T-helper 2 cell treated with Interferon-gamma antibody and Interleukin-4, amounts not matched to agents 5 μg/mL and 100 μg/mL, for 36 hours (primary cell): ENCODE data around the gene COL16A1.

ENCODE experiments used
- DNase-seq: peaks from one replicate; pipeline ENCODE4 v3.0.0; 2021; ENCODE audit warnings: low spot score
- H3K27ac Mint-ChIP-seq: one replicate; pipeline ENCODE4 v1.8.0; 2021; ENCODE audit warnings: mild to moderate bottlenecking, mixed read lengths
- H3K27me3 Mint-ChIP-seq: one replicate; pipeline ENCODE4 v1.8.0; 2021; ENCODE audit warnings: low read depth, mixed read lengths
- H3K36me3 Mint-ChIP-seq: one replicate; pipeline ENCODE4 v1.8.0; 2021; ENCODE audit warnings: low read depth, mixed read lengths
- H3K4me1 Mint-ChIP-seq: one replicate; pipeline ENCODE4 v1.8.0; 2021; ENCODE audit warnings: low read depth, mixed read lengths
- H3K4me3 Mint-ChIP-seq: one replicate; pipeline ENCODE4 v1.8.0; 2022; ENCODE audit warnings: mild to moderate bottlenecking, moderate library complexity, mixed read lengths
- H3K9me3 Mint-ChIP-seq: one replicate; pipeline ENCODE4 v1.8.0; 2021; ENCODE audit warnings: mixed read lengths

COL16A1 gene

GRCh38 chr1:31703431-31704270, at the start of gene COL16A1:
TSS of gene COL16A1 (minus strand) at chr1:31704017. CDS start at chr1:31702193, 1,824 bp downstream.
- Mint-ChIP-seq H3K4me1 (peaks cover 27% of the 10 kb centered on the region), H3K9me3 (no peaks in the 10 kb centered on the region), H3K36me3 (no peaks in the 10 kb centered on the region), H3K4me3 (peak within 1 kb of the TSS; percentile 8), H3K27me3 (peaks cover 25% of the 10 kb centered on the region), H3K27ac (no peak within 1 kb of the TSS)
- DNase-seq: no peak

- Mint-ChIP-seq H3K27ac (no peak overlapping the region), H3K4me3 (no peak overlapping the region), H3K27me3 (peaks cover 6% of the 10 kb centered on the region), H3K36me3 (no peaks in the 10 kb centered on the region), H3K9me3 (no peaks in the 10 kb centered on the region), H3K4me1 (peaks cover 9% of the 10 kb centered on the region)
- DNase-seq: no peak
Measured at GRCh38 chr1:31752952-31753475, 49.2 kb upstream of the COL16A1 start.

DNA sequence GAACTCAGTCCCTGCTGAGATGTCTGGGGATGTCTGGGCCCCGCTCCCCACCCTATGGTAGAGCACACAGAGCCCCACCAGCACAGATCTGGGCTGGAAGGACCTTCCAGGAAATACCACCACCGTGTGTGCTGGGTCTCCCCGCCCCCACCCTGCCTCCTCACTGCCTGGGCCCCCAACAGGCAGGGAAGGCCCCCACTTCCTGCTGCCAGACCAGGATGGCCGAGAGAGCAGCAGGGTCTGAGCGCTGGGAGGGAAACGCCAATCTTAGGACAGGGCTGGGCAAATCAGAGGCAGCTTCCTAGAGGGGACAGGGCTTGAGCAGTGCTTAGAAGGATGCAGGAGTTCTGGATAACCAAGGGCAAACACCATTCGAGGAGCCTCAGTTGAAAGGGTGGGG, 48.4 kb upstream of the COL16A1 start:
- H3K4me1 Mint-ChIP-seq: peaks cover 9% of the 10 kb centered on the region
- no peak for DNase-seq
- H3K36me3 Mint-ChIP-seq: no peaks in the 10 kb centered on the region
- H3K27me3 Mint-ChIP-seq: peaks cover 6% of the 10 kb centered on the region
- no peaks in the 10 kb centered on the region for H3K9me3 Mint-ChIP-seq
- no peak overlapping the region for H3K4me3 Mint-ChIP-seq
- H3K27ac Mint-ChIP-seq: no peak overlapping the region

DNA sequence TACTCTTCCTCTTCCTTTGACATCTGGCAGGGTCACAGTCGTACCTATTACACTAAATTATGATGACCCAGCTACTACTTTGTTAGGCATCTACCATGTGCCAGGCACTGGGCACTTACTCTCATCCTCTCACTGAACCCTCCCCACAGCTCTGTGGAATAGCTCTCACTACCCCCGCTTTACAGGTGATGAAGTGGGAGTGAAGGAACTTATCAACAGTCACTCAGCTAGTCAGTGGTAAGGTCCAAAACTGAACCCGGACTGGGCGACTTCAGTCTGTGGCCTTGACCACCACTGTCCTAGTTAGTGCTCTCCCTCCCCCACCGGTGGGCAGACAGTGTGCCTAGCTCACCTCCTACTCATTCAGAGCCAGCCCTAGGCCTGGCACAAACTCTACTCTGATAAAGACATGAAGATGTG, 48.0 kb upstream of the COL16A1 start:
- Mint-ChIP-seq H3K36me3 (no peaks in the 10 kb centered on the region), H3K4me1 (peaks cover 10% of the 10 kb centered on the region), H3K4me3 (no peak overlapping the region), H3K9me3 (no peaks in the 10 kb centered on the region), H3K27ac (no peak overlapping the region), H3K27me3 (peaks cover 6% of the 10 kb centered on the region)
- no peak for DNase-seq

GRCh38 chr1:31750858-31751510, 47.2 kb upstream of the COL16A1 start:
- Mint-ChIP-seq H3K36me3 (no peaks in the 10 kb centered on the region), H3K4me1 (peaks cover 12% of the 10 kb centered on the region), H3K27ac (no peak overlapping the region), H3K9me3 (no peaks in the 10 kb centered on the region), H3K4me3 (no peak overlapping the region), H3K27me3 (peaks cover 6% of the 10 kb centered on the region)
- no peak for DNase-seq

GRCh38 chr1:31749785-31750735, 46.2 kb upstream of the COL16A1 start:
- H3K27me3 Mint-ChIP-seq: peaks cover 6% of the 10 kb centered on the region
- H3K9me3 Mint-ChIP-seq: no peaks in the 10 kb centered on the region
- H3K27ac Mint-ChIP-seq: no peak overlapping the region
- H3K4me3 Mint-ChIP-seq: no peak overlapping the region
- DNase-seq: no peak
- no peaks in the 10 kb centered on the region for H3K36me3 Mint-ChIP-seq
- peaks cover 12% of the 10 kb centered on the region for H3K4me1 Mint-ChIP-seq

- H3K4me3 Mint-ChIP-seq: no peak overlapping the region
- peaks cover 12% of the 10 kb centered on the region for H3K4me1 Mint-ChIP-seq
- no peak overlapping the region for H3K27ac Mint-ChIP-seq
- H3K27me3 Mint-ChIP-seq: peaks cover 6% of the 10 kb centered on the region
- DNase-seq: no peak
- no peaks in the 10 kb centered on the region for H3K9me3 Mint-ChIP-seq
- H3K36me3 Mint-ChIP-seq: no peaks in the 10 kb centered on the region
Measured at GRCh38 chr1:31748365-31748764, 44.5 kb upstream of the COL16A1 start.

DNA sequence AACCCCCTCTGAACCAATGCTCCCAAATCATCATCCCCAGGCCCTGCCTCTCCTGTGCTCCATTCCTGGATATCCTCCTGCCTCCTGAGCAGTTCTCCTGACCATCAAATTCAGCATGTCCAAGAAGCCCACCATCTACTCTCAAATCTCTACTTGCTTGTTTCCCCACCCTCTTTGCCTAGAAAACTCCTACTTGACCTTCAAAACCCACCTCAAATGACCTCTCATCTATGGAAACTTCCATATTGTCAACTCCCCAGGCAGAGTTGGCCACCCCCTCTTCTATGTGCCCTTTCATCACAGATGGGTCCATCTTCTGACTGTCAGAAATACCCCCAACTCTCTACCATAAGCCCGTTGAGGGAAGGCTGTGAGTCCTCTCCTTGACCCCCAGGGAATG, 43.5 kb upstream of the COL16A1 start:
- Mint-ChIP-seq H3K9me3 (no peaks in the 10 kb centered on the region), H3K27me3 (peaks cover 6% of the 10 kb centered on the region), H3K4me3 (no peak overlapping the region), H3K27ac (no peak overlapping the region), H3K36me3 (no peaks in the 10 kb centered on the region), H3K4me1 (peaks cover 12% of the 10 kb centered on the region)
- no peak for DNase-seq

- no peak overlapping the region for H3K27ac Mint-ChIP-seq
- no peaks in the 10 kb centered on the region for H3K36me3 Mint-ChIP-seq
- peaks cover 2% of the 10 kb centered on the region for H3K27me3 Mint-ChIP-seq
- no peak for DNase-seq
- H3K4me1 Mint-ChIP-seq: peaks cover 10% of the 10 kb centered on the region
- H3K4me3 Mint-ChIP-seq: no peak overlapping the region
- H3K9me3 Mint-ChIP-seq: no peaks in the 10 kb centered on the region
Measured at GRCh38 chr1:31746687-31747086, 42.9 kb upstream of the COL16A1 start.

DNA sequence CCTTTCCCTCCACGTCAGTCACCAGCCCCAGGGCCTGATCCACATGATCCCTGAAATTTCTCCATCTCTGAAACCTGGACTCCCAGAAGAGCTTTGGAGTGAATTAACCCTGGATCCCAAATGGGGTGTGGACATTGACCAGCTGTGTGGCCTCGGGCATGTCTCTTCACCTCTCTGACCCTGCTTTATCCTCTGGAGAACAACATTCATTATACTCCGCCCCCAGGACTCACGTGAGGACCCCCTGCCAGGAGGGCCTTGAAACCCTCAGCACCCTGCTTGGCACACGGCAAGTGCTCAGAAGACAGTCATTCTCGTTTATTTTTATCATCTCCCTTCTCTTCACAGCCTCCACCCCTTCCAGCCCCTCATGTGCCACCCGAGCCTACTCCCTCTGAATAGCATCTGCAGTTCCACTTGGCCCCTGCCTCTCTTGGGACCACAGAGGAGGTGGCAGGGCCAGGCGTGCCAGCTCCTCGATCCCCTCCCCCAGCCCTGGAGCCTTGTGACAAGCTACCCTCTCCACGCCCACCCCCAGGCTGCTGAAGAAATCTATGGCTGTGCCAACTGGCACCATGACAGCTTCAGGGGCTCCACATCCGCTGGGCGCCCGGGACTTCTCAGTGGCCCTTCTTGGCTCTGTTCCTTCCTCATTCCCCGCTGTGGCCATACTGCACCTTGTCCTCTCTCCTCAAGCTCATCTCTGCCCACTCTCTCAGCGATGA, 42.3 kb upstream of the COL16A1 start:
- Mint-ChIP-seq H3K36me3 (no peaks in the 10 kb centered on the region), H3K9me3 (no peaks in the 10 kb centered on the region), H3K27me3 (peaks cover 2% of the 10 kb centered on the region), H3K27ac (no peak overlapping the region), H3K4me3 (no peak overlapping the region), H3K4me1 (peaks cover 7% of the 10 kb centered on the region)
- no peak for DNase-seq

- peak; percentile 42 for DNase-seq
- Mint-ChIP-seq H3K9me3 (no peaks in the 10 kb centered on the region), H3K4me3 (no peak overlapping the region), H3K36me3 (no peaks in the 10 kb centered on the region), H3K27me3 (peaks cover 2% of the 10 kb centered on the region), H3K4me1 (peaks cover 3% of the 10 kb centered on the region), H3K27ac (no peak overlapping the region)
Measured at GRCh38 chr1:31745096-31745945, 41.5 kb upstream of the COL16A1 start.

- no peak overlapping the region for H3K4me3 Mint-ChIP-seq
- no peak for DNase-seq
- no peaks in the 10 kb centered on the region for H3K27me3 Mint-ChIP-seq
- no peak overlapping the region for H3K27ac Mint-ChIP-seq
- no peaks in the 10 kb centered on the region for H3K9me3 Mint-ChIP-seq
- H3K4me1 Mint-ChIP-seq: peaks cover 8% of the 10 kb centered on the region
- H3K36me3 Mint-ChIP-seq: no peaks in the 10 kb centered on the region
Measured at GRCh38 chr1:31744165-31744888, 40.5 kb upstream of the COL16A1 start.
